ENCODE data around the gene GABPB2. TPM values are rescaled to one million over a fixed set of nuclear protein-coding genes. Genes with fewer than 3 reads are reported as not detected.

GABPB2 gene
- total and polyA plus RNA-seq, 2 donors from 2014 or later = 4.7 to 20.5 TPM

DNA sequence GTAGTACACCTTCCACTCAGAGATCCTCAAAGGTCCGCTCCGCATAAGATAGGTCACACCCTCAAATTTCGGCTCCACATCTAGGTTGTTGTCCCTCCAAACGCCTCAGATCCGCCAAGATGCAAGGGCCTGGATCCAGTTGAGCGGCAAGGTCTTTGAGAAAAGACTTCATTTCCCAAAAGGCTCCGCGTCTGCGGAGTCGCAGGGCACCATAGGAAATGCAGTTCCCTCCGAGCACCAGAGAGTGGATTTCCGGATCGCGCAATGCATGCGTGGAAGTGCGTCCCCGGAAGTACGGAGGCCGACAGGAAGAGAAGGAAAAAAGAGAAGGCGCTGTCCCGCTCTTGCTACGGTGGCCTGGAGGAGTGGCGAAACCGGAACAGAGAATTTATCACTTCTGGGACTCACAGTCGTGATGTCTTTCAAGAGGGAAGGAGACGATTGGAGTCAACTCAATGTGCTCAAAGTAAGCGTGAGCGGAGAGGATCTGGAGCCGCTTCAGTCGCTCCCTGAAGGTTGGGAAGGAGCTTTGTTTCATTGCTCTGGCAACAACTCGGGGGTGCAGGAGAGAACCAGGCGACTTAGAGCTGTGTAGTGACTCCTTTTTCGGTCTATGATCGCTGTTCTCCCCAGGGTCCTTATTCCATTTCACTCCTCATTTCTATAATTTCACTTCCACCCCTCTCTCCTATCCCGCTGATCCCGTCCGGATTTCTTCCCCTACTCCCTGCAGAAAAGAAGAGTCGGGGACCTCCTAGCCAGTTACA lies 95.4 kb downstream of the GABPB2 start, which contains the start of the genes LYSMD1 and SCNM1:
TSS of gene LYSMD1 (minus strand) at position 165 of the 767 bp plus-strand sequence. CDS start 644 bp downstream, outside the sequence.
TSS of gene SCNM1 (plus strand) at position 407 of the 767 bp plus-strand sequence. CDS start at position 416, 9 bp downstream.
- Histone ChIP-seq H3K36me3 (ENCODE audit: control insufficient read depth in 2 of 3, insufficient read depth in 3 of 3, low read length in 3 of 3) (peaks cover 1 to 13% (median 10%) of the 10 kb centered on the region in 3 donors), H3K4me3 (ENCODE audit: low read length in 3 of 3) (peak within 1 kb of the TSS; percentile 76 to 97 (median 92)), H3K27me3 (ENCODE audit: control insufficient read depth, insufficient read depth, low read length) (no peaks in the 10 kb centered on the region), H3K27ac (ENCODE audit: low read depth in 2 of 2, low read length in 2 of 2) (peak within 1 kb of the TSS; percentile 74 to 85), H3K9ac (ENCODE audit: low read length in 3 of 3) (peak within 1 kb of the TSS; percentile 86 to 93 (median 92)), H3K4me1 (ENCODE audit: control insufficient read depth in 2 of 3, insufficient read depth in 2 of 3, low read depth in 1 of 3, low read length in 3 of 3) (peaks cover 0 to 16% (median 6%) of the 10 kb centered on the region in 3 donors), H3K9me3 (ENCODE audit: control insufficient read depth in 2 of 3, insufficient read depth in 1 of 3, low read length in 3 of 3) (no peaks in the 10 kb centered on the region)
- intact Hi-C loops (cut with DNase I) = no loop called here
- DNase-seq (peak; percentile 97 to 100 (median 98)), FAIRE-seq (peak; percentile 77)
- TF ChIP-seq CTCF (IDR thresholded peaks at IDR 0.05; ENCODE audit: borderline replicate concordance, extremely low read depth, insufficient read depth) = peak; percentile 28

DNA sequence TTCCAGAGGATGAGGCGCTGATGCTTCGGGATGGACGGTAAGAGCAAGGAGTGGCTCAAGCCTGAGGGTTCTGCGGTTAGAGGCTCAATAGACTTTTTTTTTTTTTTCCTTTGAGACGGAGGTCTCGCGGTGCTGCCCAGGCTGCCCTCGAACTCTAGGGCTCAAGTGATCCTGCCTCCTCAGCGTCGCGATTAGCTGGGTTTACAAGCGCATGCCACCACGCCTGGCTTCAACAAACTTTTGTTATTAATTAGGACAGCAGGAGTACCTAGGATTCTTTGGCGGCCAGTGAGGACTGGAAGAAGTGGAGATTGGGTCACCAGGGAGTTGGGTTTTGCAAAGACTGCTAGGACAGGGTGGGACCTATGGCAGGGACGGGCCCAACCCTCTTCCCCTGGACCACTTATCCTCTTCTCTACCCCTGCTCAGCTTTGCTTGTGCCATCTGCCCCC lies 96.0 kb downstream of the GABPB2 start:
- FAIRE-seq (no peak), DNase-seq (peak in 1 of 5 donors; percentile 43)
- TF ChIP-seq CTCF (IDR thresholded peaks at IDR 0.05; ENCODE audit: borderline replicate concordance, extremely low read depth, insufficient read depth) = no peak
- H3K4me1 ChIP-seq (ENCODE audit: control insufficient read depth in 2 of 3, insufficient read depth in 2 of 3, low read depth in 1 of 3, low read length in 3 of 3) = peaks cover 0 to 16% (median 6%) of the 10 kb centered on the region in 3 donors
- intact Hi-C loops (cut with DNase I) = no loop called here
- H3K9me3 ChIP-seq (ENCODE audit: control insufficient read depth in 2 of 3, insufficient read depth in 1 of 3, low read length in 3 of 3) = no peaks in the 10 kb centered on the region
- no peaks in the 10 kb centered on the region for H3K27me3 ChIP-seq (ENCODE audit: control insufficient read depth, insufficient read depth, low read length)
- H3K27ac ChIP-seq (ENCODE audit: low read depth in 2 of 2, low read length in 2 of 2) = peak overlapping the region; percentile 2 to 62
- H3K36me3 ChIP-seq (ENCODE audit: control insufficient read depth in 2 of 3, insufficient read depth in 3 of 3, low read length in 3 of 3) = peaks cover 0 to 13% (median 7%) of the 10 kb centered on the region in 3 donors
- H3K4me3 ChIP-seq (ENCODE audit: low read length in 3 of 3) = peak overlapping the region; percentile 76 to 97 (median 92)
- H3K9ac ChIP-seq (ENCODE audit: low read length in 3 of 3) = peak overlapping the region; percentile 62 to 93 (median 92)

- intact Hi-C loops (cut with DNase I) = no loop called here
- H3K9me3 ChIP-seq (ENCODE audit: control insufficient read depth in 2 of 3, insufficient read depth in 1 of 3, low read length in 3 of 3) = no peaks in the 10 kb centered on the region
- peaks cover 0 to 11% (median 5%) of the 10 kb centered on the region in 3 donors for H3K36me3 ChIP-seq (ENCODE audit: control insufficient read depth in 2 of 3, insufficient read depth in 3 of 3, low read length in 3 of 3)
- no peak for TF ChIP-seq CTCF (IDR thresholded peaks at IDR 0.05; ENCODE audit: borderline replicate concordance, extremely low read depth, insufficient read depth)
- H3K4me3 ChIP-seq (ENCODE audit: low read length in 3 of 3) = peak overlapping the region in 2 of 3 donors; percentile 76 to 97
- no peaks in the 10 kb centered on the region for H3K27me3 ChIP-seq (ENCODE audit: control insufficient read depth, insufficient read depth, low read length)
- no peak overlapping the region for H3K27ac ChIP-seq (ENCODE audit: low read depth in 2 of 2, low read length in 2 of 2)
- H3K4me1 ChIP-seq (ENCODE audit: control insufficient read depth in 2 of 3, insufficient read depth in 2 of 3, low read depth in 1 of 3, low read length in 3 of 3) = peaks cover 0 to 16% (median 6%) of the 10 kb centered on the region in 3 donors
- FAIRE-seq = no peak
- no peak for DNase-seq
- H3K9ac ChIP-seq (ENCODE audit: low read length in 3 of 3) = peak overlapping the region in 1 of 3 donors; percentile 62
These were observed 96.6 kb downstream of the GABPB2 start for GRCh38 chr1:151167116-151167515.

Data from kidney (tissue), 14 donors.